ENCODE data around the gene PLCD3. TPM values are rescaled to one million over a fixed set of nuclear protein-coding genes. Genes with fewer than 3 reads are reported as not detected.

Gene PLCD3
- polyA plus RNA-seq, 1 donor (not counting 4 experiments of a cell fraction or from before 2014, with no cell fraction given) = 53.3 TPM

DNA sequence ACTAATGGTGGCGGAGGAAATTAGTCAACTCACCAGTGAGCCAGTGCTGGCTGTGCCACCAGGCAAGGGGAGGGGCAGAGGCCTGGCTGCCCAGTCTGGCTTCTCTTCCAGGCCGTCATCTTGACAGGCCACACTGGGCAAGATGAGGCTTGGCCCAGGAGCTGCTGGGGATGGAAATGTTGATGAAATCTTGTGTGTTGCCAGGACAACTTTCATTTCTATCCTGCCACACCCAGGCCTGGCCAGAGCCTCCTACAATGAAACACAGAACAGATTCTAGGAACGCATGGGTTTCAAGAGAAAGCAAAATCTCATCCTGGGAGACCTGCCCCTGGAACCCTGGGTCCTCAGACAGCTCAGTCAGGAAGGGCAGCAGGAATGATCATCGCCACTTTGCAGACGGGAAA lies 38.6 kb upstream of the PLCD3 start:
- Histone ChIP-seq H2AFZ (ENCODE audit: control insufficient read depth, low read length) (peak overlapping the region; percentile 13), H3K4me3 (ENCODE audit: control insufficient read depth in 2 of 3, extremely low read depth in 1 of 3, insufficient read depth in 2 of 3, low read depth in 1 of 3, low read length in 3 of 3) (peak overlapping the region; percentile 41 to 92 (median 83)), H3K9ac (ENCODE audit: control insufficient read depth, extremely low read depth, insufficient read depth, low read length) (peak overlapping the region; percentile 99), H3K79me2 (ENCODE audit: control insufficient read depth, insufficient read depth, low read length) (no peaks in the 10 kb centered on the region), H3K9me1 (ENCODE audit: control insufficient read depth, extremely low read depth, insufficient read depth, low read length) (no peaks in the 10 kb centered on the region), H3K36me3 (ENCODE audit: control insufficient read depth in 2 of 2, extremely low read depth in 1 of 2, insufficient read depth in 2 of 2, low read length in 2 of 2) (no peaks in the 10 kb centered on the region), H3K27ac (ENCODE audit: control insufficient read depth, insufficient read depth, low read length) (peak overlapping the region; percentile 100), H4K20me1 (ENCODE audit: control insufficient read depth, extremely low read depth, insufficient read depth, low read length) (no peaks in the 10 kb centered on the region), H3K4me1 (ENCODE audit: control insufficient read depth, extremely low read depth, insufficient read depth, low read length) (peaks cover 43% of the 10 kb centered on the region), H3K4me2 (ENCODE audit: control insufficient read depth, extremely low read depth, insufficient read depth, low read depth, low read length) (peak overlapping the region; percentile 99), H3K9me3 (ENCODE audit: control insufficient read depth, low read depth, low read length) (no peaks in the 10 kb centered on the region), H3K27me3 (ENCODE audit: control insufficient read depth, extremely low read depth, insufficient read depth, low read length) (no peaks in the 10 kb centered on the region)
- TF ChIP-seq, protein P1, sequence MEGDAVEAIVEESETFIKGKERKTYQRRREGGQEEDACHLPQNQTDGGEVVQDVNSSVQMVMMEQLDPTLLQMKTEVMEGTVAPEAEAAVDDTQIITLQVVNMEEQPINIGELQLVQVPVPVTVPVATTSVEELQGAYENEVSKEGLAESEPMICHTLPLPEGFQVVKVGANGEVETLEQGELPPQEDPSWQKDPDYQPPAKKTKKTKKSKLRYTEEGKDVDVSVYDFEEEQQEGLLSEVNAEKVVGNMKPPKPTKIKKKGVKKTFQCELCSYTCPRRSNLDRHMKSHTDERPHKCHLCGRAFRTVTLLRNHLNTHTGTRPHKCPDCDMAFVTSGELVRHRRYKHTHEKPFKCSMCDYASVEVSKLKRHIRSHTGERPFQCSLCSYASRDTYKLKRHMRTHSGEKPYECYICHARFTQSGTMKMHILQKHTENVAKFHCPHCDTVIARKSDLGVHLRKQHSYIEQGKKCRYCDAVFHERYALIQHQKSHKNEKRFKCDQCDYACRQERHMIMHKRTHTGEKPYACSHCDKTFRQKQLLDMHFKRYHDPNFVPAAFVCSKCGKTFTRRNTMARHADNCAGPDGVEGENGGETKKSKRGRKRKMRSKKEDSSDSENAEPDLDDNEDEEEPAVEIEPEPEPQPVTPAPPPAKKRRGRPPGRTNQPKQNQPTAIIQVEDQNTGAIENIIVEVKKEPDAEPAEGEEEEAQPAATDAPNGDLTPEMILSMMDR (optimal IDR thresholded peaks at IDR 0.05 in 1 of 3, IDR thresholded peaks at IDR 0.05 in 1 of 3, conservative IDR thresholded peaks at IDR 0.05 in 1 of 3; ENCODE audit: extremely low read depth in 1 of 3, insufficient read depth in 2 of 3, low read length in 3 of 3) = no peak
- TF ChIP-seq EZH2 (IDR thresholded peaks at IDR 0.05; ENCODE audit: low read length) = no peak
- dilution Hi-C loops (cut with MboI; ENCODE audit: extremely low pct_ligation_motif_present, low sequenced_read_pairs) = no loop called here
- peak; percentile 96 for FAIRE-seq
- DNase-seq (ENCODE audit: low read depth, low spot score) = peak; percentile 92

DNA sequence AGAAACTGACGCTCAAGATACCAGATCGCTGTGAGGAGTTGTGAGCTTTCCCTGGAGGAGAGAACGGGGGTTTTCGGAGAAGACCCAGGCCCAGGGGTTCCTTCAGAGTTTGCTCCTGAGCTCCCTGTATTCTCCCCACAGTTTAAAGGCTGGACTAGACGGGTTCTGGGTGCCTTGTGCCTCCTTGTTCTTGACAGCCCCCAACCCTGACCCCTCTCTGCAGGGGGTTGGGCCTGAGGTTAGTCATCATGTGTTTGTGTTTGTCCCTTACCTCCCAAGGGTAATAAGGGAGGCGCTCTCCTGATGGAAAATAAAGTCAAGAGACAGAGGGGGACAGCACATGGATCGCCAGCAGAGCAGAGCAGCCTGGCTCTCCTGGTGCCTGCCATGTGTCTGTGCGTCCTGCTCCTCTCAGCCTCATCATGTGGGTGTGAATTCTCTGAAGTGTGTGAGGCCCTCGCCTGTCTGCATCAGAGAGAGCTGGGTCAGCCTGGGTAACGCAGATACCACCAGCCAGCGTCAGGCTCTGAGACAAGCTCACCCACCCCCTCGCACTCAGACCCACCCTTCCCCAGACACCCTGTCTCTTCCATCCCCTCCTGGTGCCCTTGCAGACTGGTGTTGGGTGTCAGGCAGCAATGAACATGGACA lies 38.1 kb upstream of the PLCD3 start:
- Histone ChIP-seq H4K20me1 (ENCODE audit: control insufficient read depth, extremely low read depth, insufficient read depth, low read length) (no peaks in the 10 kb centered on the region), H3K36me3 (ENCODE audit: control insufficient read depth in 2 of 2, extremely low read depth in 1 of 2, insufficient read depth in 2 of 2, low read length in 2 of 2) (no peaks in the 10 kb centered on the region), H3K27ac (ENCODE audit: control insufficient read depth, insufficient read depth, low read length) (peak overlapping the region; percentile 100), H3K9me3 (ENCODE audit: control insufficient read depth, low read depth, low read length) (no peaks in the 10 kb centered on the region), H3K4me2 (ENCODE audit: control insufficient read depth, extremely low read depth, insufficient read depth, low read depth, low read length) (peak overlapping the region; percentile 99), H3K27me3 (ENCODE audit: control insufficient read depth, extremely low read depth, insufficient read depth, low read length) (no peaks in the 10 kb centered on the region), H3K79me2 (ENCODE audit: control insufficient read depth, insufficient read depth, low read length) (no peaks in the 10 kb centered on the region), H2AFZ (ENCODE audit: control insufficient read depth, low read length) (no peak overlapping the region), H3K9me1 (ENCODE audit: control insufficient read depth, extremely low read depth, insufficient read depth, low read length) (no peaks in the 10 kb centered on the region), H3K9ac (ENCODE audit: control insufficient read depth, extremely low read depth, insufficient read depth, low read length) (peak overlapping the region; percentile 99), H3K4me1 (ENCODE audit: control insufficient read depth, extremely low read depth, insufficient read depth, low read length) (peaks cover 38% of the 10 kb centered on the region), H3K4me3 (ENCODE audit: control insufficient read depth in 2 of 3, extremely low read depth in 1 of 3, insufficient read depth in 2 of 3, low read depth in 1 of 3, low read length in 3 of 3) (peak overlapping the region in 1 of 3 experiments; percentile 35)
- no peak for TF ChIP-seq EZH2 (IDR thresholded peaks at IDR 0.05; ENCODE audit: low read length)
- TF ChIP-seq, protein P1 (optimal IDR thresholded peaks at IDR 0.05 in 1 of 3, IDR thresholded peaks at IDR 0.05 in 1 of 3, conservative IDR thresholded peaks at IDR 0.05 in 1 of 3; ENCODE audit: extremely low read depth in 1 of 3, insufficient read depth in 2 of 3, low read length in 3 of 3) = no peak
- dilution Hi-C loops (cut with MboI; ENCODE audit: extremely low pct_ligation_motif_present, low sequenced_read_pairs) = no loop called here
- no peak for FAIRE-seq
- DNase-seq (ENCODE audit: low read depth, low spot score) = no peak
